Measurements from ENCODE around the gene ITGAX.

The ITGAX gene

GRCh38 chr16:31350275-31351005 is 4.5 kb upstream of the ITGAX start:
- DNase-seq: no peak

- no peak for DNase-seq
Measured at GRCh38 chr16:31351246-31351941, 3.6 kb upstream of the ITGAX start.

GRCh38 chr16:31351942-31352325 is 3.0 kb upstream of the ITGAX start:
- no peak for DNase-seq

GRCh38 chr16:31352376-31353115 is 2.4 kb upstream of the ITGAX start:
- DNase-seq: no peak

DNA sequence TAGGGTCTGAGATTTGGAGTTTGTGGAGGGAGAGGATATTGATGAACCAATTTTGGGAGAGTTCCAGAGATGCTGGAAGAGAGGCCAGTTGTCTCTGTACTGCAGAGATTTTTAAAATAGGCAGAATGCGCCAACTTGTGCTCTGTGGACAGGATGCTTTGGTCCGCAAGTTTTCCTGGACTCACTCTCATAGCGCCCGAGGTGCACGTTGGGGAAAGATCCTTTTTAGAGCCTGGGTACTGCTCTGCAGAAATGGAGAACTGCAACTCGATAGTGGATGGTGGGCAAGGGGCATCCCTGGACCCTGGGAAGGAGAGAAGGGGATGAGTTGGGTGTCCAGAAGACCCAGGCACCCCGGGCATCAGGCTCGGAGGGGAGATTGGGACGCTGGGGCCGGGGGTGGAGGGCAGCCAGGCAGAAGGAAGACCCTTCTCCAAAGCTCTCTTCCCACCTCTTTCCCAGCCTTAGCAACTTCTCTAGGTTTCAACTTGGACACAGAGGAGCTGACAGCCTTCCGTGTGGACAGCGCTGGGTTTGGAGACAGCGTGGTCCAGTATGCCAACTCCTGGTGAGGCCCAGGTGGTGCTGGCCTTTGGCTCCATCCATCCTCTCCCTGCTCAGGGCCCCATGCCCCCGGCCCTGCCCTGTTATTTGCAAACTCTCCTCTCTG is 590 bp downstream of the ITGAX start:
- no peak for DNase-seq

DNA sequence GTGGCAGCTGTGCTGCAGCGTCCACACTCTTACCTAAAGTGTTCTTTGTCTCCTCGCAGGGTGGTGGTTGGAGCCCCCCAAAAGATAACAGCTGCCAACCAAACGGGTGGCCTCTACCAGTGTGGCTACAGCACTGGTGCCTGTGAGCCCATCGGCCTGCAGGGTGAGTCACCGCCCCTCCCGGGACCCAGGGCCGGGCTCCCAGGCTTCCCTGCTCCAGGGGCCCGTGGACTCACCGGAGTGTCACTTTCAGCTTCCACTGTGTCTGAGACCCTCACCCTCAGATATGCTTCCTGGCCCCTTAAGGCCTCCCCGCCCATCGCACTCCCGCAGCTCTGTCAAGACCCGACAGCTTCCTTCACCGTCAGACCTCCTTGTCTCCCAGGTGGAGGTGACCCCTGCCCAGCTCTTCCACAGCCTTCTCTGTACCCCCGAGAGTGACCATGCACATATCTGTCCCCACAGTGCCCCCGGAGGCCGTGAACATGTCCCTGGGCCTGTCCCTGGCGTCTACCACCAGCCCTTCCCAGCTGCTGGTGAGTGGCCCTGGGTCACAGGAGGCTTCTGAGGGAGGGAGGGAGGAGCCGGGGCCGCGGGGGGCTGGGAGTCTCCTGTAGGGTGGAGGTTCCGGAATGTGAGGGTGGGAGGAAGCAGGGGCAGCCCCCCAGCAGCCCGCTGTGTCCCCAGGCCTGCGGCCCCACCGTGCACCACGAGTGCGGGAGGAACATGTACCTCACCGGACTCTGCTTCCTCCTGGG is 1.8 kb downstream of the ITGAX start:
- no peak for DNase-seq

DNA sequence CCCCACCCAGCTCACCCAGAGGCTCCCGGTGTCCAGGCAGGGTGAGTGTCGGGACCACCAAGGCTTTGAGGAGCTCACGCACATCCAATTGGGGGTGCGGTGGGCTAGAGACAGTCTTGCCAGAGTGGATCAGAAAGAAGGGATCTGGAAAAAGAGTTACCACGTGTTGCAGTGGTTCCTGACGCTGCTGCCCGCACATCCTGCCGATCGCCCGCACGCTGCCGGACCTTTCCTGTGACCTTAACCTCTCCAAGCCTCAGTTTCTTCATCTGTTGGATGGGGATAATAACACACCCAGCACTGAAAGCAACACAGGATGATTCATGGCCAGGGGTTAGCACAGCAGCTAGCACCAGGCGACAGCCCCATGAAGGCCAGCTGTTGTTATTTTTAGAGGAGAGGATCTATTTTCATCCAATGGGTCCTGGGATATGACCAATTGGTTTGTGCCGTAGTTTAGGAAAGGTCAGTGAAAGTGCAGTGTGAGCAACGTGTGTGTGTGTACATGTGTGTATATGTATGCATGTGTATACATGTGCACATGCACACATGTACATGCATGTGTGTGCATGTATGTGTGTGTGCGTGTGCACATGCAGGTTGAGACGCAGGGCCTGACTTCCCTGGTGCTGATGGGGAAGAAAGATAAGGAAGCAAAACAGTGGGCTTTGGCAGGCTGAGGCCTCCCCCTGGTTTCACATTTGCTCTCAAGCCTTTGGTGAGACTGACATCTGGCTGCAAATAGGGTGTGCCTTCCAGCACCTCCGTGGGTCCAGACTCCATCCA is 2.5 kb downstream of the ITGAX start:
- DNase-seq: no peak

DNA sequence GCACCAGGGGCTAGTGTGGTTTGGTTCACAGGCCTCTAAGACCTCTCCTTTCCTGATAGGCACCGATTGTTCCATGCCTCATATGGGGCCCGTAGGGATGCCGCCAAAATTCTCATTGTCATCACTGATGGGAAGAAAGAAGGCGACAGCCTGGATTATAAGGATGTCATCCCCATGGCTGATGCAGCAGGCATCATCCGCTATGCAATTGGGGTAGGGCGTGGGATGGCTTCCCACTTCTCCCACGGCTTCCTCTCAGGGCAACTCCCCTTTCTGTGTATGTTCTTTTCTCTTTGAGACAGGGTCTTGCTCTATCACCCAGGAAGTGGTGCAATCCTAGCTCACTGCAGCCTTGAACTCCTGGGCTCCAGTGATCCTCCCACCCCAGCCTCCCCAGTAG is 5.3 kb downstream of the ITGAX start:
- DNase-seq: no peak

DNA sequence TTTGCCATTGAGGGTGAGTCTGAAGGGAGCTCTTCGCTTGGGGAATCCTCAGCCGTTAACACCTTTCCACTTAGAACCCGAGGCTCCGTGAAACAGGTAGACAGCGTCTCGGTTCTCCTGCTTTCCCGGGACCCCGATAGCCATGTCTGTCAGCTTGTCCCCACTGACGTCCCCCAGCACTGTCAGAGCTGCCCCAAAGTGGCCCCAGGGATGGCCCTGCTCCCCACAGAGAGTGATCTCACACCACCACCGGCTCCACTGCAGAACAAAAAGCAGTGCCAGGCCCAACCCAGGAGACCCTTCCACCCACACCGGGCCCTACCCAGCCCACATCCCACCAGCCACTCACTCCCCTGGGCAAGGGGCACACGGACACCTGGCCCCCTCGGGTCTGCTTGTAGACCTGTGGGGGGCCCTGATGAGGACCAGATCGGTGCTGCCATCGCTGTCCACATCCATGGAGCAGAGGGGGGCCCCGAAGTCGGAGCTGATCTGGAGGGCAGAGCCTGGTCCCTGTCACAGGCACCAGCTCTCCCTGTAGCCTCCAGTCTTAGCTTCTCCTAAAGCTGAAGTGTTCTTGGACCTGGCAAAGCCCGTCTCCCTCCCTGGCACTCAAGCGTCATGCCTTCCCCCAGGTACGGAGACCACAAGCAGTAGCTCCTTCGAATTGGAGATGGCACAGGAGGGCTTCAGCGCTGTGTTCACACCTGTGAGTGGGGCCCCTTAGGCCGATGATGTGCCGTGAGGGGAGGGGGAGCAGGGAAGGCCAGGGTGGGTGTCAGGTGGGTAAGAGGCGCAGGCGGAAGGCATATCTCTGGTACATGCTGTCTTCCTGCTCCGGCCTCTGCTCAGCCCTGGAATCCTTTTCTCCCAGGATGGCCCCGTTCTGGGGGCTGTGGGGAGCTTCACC is 6.5 kb downstream of the ITGAX start:
- no peak for DNase-seq

- no peak for DNase-seq
Measured at GRCh38 chr16:31362476-31363405, 7.8 kb downstream of the ITGAX start.

DNA sequence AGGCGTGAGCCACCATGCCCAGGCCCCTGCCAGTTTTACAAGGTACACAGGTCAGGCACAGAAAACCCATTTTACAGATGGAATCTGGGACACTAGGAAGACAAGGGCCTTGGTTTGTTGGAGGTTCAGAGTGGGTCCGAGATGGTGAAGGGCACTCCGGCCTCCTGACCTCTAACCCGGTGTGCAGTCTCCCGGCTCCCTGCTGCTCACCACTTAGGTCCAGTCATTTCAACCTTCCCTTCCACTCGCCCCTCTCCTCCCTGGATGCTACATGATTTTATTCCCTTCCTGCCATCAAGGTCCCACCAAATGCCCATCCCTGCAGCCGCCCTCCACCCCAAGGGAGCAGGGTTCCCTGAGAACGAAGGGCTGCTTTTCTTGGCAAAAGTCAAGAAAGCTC is 8.7 kb downstream of the ITGAX start:
- no peak for DNase-seq

- DNase-seq: no peak
Measured at GRCh38 chr16:31364421-31364820, 9.4 kb downstream of the ITGAX start.

DNA sequence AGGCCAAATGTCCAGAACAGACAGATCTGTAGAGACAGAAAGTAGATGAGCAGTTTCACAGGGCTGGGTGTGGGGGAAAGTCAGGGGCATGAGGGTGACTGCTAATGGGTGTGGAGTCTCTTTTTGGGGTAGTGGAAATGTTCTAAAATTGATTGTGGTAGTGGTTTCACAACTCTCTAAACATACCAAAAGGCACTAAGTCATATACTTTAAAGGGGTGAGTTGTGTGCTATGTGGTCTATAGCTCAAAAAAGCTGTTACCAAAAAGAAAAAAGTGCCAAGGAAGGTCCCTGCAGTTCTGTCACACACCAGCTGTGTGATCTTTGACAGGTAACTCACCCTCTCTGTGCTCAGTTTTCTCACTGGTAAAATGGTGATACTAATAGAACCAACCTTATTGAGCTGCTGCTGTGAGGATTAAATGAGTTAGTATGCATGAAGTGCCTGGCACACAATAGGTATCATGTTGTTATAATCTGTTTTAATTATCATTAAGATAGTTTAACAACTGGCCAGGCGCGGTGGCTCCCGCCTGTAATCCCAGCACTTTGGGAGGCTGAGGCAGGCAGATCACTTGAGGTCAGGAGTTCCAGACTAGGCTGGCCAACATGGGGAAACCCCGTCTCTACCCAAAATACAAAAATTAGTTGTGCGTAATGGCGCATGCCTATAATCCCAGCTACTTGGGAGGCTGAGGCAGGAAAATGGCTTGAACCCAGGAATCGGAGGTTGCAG is 10.3 kb downstream of the ITGAX start:
- DNase-seq: no peak

GRCh38 chr16:31367853-31368252 is 12.9 kb downstream of the ITGAX start:
- DNase-seq: no peak

DNA sequence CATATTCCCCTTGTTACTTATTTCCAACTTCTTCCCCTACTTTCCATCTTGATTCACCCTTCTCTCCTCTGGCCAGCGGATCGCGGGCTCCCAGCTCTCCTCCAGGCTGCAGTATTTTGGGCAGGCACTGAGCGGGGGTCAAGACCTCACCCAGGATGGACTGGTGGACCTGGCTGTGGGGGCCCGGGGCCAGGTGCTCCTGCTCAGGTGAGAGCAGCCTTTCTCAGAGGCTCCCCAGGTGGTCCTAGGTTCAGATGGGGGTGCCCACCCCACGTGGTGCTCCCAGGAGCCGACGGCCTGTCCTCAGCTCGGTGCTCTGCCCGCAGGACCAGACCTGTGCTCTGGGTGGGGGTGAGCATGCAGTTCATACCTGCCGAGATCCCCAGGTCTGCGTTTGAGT is 16.0 kb downstream of the ITGAX start:
- DNase-seq: no peak

GRCh38 chr16:31371619-31372484 is 16.9 kb downstream of the ITGAX start:
- DNase-seq: no peak

DNA sequence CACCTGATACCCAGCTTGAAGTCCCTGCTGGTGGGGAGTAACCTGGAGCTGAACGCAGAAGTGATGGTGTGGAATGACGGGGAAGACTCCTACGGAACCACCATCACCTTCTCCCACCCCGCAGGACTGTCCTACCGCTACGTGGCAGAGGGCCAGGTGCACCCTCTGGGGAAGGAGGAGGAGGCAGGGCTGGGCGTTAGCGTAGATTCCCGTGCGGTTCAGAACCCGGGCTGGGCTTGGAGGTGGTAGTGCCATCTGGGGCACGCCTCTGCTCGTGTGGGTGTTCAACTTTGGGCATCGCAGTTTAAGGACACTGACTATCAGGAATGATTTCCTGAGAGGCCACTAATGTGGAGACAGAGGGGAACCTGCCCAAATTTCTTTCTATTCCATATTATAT is 18.3 kb downstream of the ITGAX start:
- DNase-seq: no peak

DNA sequence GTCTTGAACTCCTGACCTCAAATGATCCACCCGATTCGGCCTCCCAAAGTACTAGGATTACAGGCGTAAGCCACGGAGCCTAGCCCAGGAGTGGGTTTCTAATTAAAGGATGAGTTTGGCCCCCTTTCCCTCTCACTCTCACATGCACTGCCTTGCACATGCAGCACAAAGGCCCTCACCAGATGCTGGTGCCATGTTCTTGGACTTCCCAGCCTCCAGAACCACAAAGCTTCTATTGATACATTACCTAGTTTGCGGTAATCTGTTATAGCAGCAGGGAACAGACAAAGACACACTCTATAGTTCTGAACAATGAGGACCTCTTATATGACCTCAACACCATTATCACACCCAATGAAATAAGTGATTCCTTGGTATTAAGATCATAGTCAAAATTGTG is 20.3 kb downstream of the ITGAX start:
- DNase-seq: no peak

All from stimulated activated CD4-positive, alpha-beta T cell treated with anti-CD3 and anti-CD28 coated beads, Interleukin-12 subunit alpha, Interleukin-12 subunit beta, amount 100 ng/mL, for 4 hours (primary cell).